KBM-7 (cell line): Measurements from ENCODE around the gene ACAD8.
"Not testable (repeated sequence)": the region's sequence is repeated elsewhere in the genome, so short reads cannot be mapped to it uniquely, and the experiment has no call there.

Source experiments
- DNase-seq: peaks from one replicate; pipeline ENCODE4 v3.0.0-alpha.2; 2015
- in situ Hi-C: fragments of 300-500 bp; cut with MboI; formaldehyde crosslinking; loops from 2 replicates; pipeline ENCODE4 v1.14.3; 2020; ENCODE audit warnings: low sequenced_read_pairs, low pct_unique_long_range_greater_than_20kb, mixed read lengths

The ACAD8 gene

GRCh38 chr11:134282121-134283045, 29.0 kb downstream of the ACAD8 start:
- in situ Hi-C loops = no loop called here

GRCh38 chr11:134283461-134284230, 30.3 kb downstream of the ACAD8 start:
- in situ Hi-C loops = no loop called here
- no peak for DNase-seq

More at GRCh38 chr11:134282121-134283045, 29.0 kb downstream of the ACAD8 start:
- no peak for DNase-seq

GRCh38 chr11:134284349-134284748, 31.0 kb downstream of the ACAD8 start:
- DNase-seq, in situ Hi-C loops: not testable (repeated sequence)

GRCh38 chr11:134287561-134287960, 34.2 kb downstream of the ACAD8 start:
- in situ Hi-C loops = no loop called here
- no peak for DNase-seq

- in situ Hi-C loops = no loop called here
Measured at GRCh38 chr11:134288486-134288885, 35.1 kb downstream of the ACAD8 start.

GRCh38 chr11:134289167-134289566, 35.8 kb downstream of the ACAD8 start:
- no peak for DNase-seq
- in situ Hi-C loops = no loop called here

More at GRCh38 chr11:134288486-134288885, 35.1 kb downstream of the ACAD8 start:
- no peak for DNase-seq

GRCh38 chr11:134289789-134290188, 36.4 kb downstream of the ACAD8 start:
- in situ Hi-C loops = no loop called here
- DNase-seq = no peak

GRCh38 chr11:134290646-134291045, 37.3 kb downstream of the ACAD8 start:
- in situ Hi-C loops = no loop called here
- no peak for DNase-seq

- DNase-seq = no peak
- in situ Hi-C loops = no loop called here
Measured at GRCh38 chr11:134291196-134291595, 37.8 kb downstream of the ACAD8 start.

GRCh38 chr11:134292661-134293060, 39.3 kb downstream of the ACAD8 start:
- in situ Hi-C loops = no loop called here
- no peak for DNase-seq

- no peak for DNase-seq
- in situ Hi-C loops = no loop called here
Measured at GRCh38 chr11:134293119-134294113, 40.0 kb downstream of the ACAD8 start.

- in situ Hi-C loops = no loop called here
- no peak for DNase-seq
Measured at GRCh38 chr11:134294664-134295063, 41.3 kb downstream of the ACAD8 start.

GRCh38 chr11:134312223-134312622, 58.9 kb downstream of the ACAD8 start:
- DNase-seq = no peak
- in situ Hi-C loops = no loop called here

- in situ Hi-C loops = no loop called here
- DNase-seq = no peak
Measured at GRCh38 chr11:134312807-134313206, 59.4 kb downstream of the ACAD8 start.

- in situ Hi-C loops = no loop called here
- DNase-seq = no peak
Measured at GRCh38 chr11:134313379-134313778, 60.0 kb downstream of the ACAD8 start.

GRCh38 chr11:134313821-134314607, 60.6 kb downstream of the ACAD8 start:
- no peak for DNase-seq
- in situ Hi-C loops = no loop called here
